GM12878 (cell line): ENCODE measurements around the gene PINK1. TPM values are rescaled to one million over a fixed set of nuclear protein-coding genes. Genes with fewer than 3 reads are reported as not detected.

Source experiments
- ATF3 ChIP-seq: IDR thresholded peaks from 2 replicates; pipeline ENCODE4 v1.6.1; 2011; ENCODE audit warnings: low read depth, mild to moderate bottlenecking, low read length, moderate library complexity, borderline replicate concordance; ENCODE audit errors: extremely low read depth
- CBX3 ChIP-seq: fragments of 200-600 bp; sonication (generic); IDR thresholded peaks from 2 replicates; pipeline ENCODE4 v1.6.1; 2016; ENCODE audit warnings: low read depth, borderline replicate concordance
- CTCF ChIP-seq, 3 experiments: IDR thresholded peaks in 2 of 3; conservative IDR thresholded peaks in 1 of 3; 2 replicates each; pipeline ENCODE4 v1.5.1; 2011; ENCODE audit warnings: low read depth in 3 of 3, low read length in 3 of 3, mild to moderate bottlenecking in 3 of 3, control low read depth in 2 of 3, moderate library complexity in 2 of 3, inconsistent platforms in 1 of 3, mixed read lengths in 1 of 3; ENCODE audit not compliant: control insufficient read depth in 2 of 3, insufficient read depth in 1 of 3; ENCODE audit errors: extremely low read depth in 1 of 3
- ELK1 ChIP-seq: IDR thresholded peaks from 2 replicates; pipeline ENCODE4 v1.6.1; 2012; ENCODE audit warnings: low read depth, low read length, improper control_type of control experiment
- ETV6 ChIP-seq, 2 experiments: fragments of 450-650 bp in 1 of 2; IDR thresholded peaks in 1 of 2; conservative IDR thresholded peaks in 1 of 2; 2 replicates each; pipeline ENCODE4 v1.6.1; 2014; ENCODE audit warnings: antibody characterized with exemption in 1 of 2, borderline replicate concordance in 1 of 2, low read depth in 1 of 2, mild to moderate bottlenecking in 1 of 2, moderate library complexity in 1 of 2
- HDGF ChIP-seq: fragments of 450-650 bp; IDR thresholded peaks from 2 replicates; pipeline ENCODE4 v1.6.1; 2016; ENCODE audit warnings: antibody characterized with exemption
- IRF3 ChIP-seq: fragments of 450-650 bp; IDR thresholded peaks from 2 replicates; pipeline ENCODE4 v1.6.1; 2014; ENCODE audit warnings: mild to moderate bottlenecking
- JUND ChIP-seq: IDR thresholded peaks from 2 replicates; pipeline ENCODE4 v1.6.1; 2012; ENCODE audit warnings: low read depth, mild to moderate bottlenecking, low read length, improper control_type of control experiment, moderate library complexity
- MLLT1 ChIP-seq: fragments of 450-650 bp; IDR thresholded peaks from 2 replicates; pipeline ENCODE4 v1.6.1; 2016; ENCODE audit warnings: mild to moderate bottlenecking
- MTA3 ChIP-seq: IDR thresholded peaks from 2 replicates; pipeline ENCODE4 v1.6.1; 2012; ENCODE audit warnings: low read length, inconsistent platforms, borderline replicate concordance
- PKNOX1 ChIP-seq: fragments of 450-650 bp; IDR thresholded peaks from 2 replicates; pipeline ENCODE4 v1.6.1; 2016; ENCODE audit warnings: mild to moderate bottlenecking
- POLR2AphosphoS5 ChIP-seq: IDR thresholded peaks from 2 replicates; pipeline ENCODE4 v1.6.1; 2011; ENCODE audit warnings: mild to moderate bottlenecking, low read length, inconsistent platforms
- RAD21 ChIP-seq: IDR thresholded peaks from 2 replicates; pipeline ENCODE4 v1.6.1; 2011; ENCODE audit warnings: mild to moderate bottlenecking, low read depth, low read length, moderate library complexity; ENCODE audit not compliant: insufficient read depth
- SIN3A ChIP-seq: IDR thresholded peaks from 2 replicates; pipeline ENCODE4 v1.6.1; 2012; ENCODE audit warnings: low read depth, low read length, improper control_type of control experiment
- SPI1 ChIP-seq: IDR thresholded peaks from 2 replicates; pipeline ENCODE4 v1.6.1; 2011; ENCODE audit warnings: low read depth, mild to moderate bottlenecking, low read length, moderate library complexity, borderline replicate concordance; ENCODE audit not compliant: insufficient read depth
- SREBF2 ChIP-seq: IDR thresholded peaks from 2 replicates; pipeline ENCODE4 v1.6.1; 2012; ENCODE audit warnings: mild to moderate bottlenecking, low read length
- TARDBP ChIP-seq: IDR thresholded peaks from 2 replicates; pipeline ENCODE4 v1.6.1; 2016; ENCODE audit warnings: borderline replicate concordance
- USF2 ChIP-seq: IDR thresholded peaks from 2 replicates; pipeline ENCODE4 v1.6.1; 2011; ENCODE audit warnings: low read depth, low read length, improper control_type of control experiment, borderline replicate concordance
- ZNF207 ChIP-seq: fragments of 450-650 bp; IDR thresholded peaks from 2 replicates; pipeline ENCODE4 v1.6.1; 2014; ENCODE audit warnings: antibody characterized with exemption, mild to moderate bottlenecking, borderline replicate concordance
- polyA plus RNA-seq, 11 experiments: library from polyadenylated mRNA; depleted of rRNA in 4 of 11; unstranded in 6 of 11; stranded (reverse) in 5 of 11; fragments of >200 nt; fragmentation: Nextera tagmentation in 4 of 11; fragmentation: Illumina TruSeq in 1 of 11; extraction: Ambion mirVana in 4 of 11; extraction: Trizol in 1 of 11; gene quantifications; 1 replicate in 1 of 11; 2 replicates in 10 of 11; pipeline versions ENCODE4 v1.2.1 to v1.2.3, GENCODE V29; 2011 to 2016; ENCODE audit warnings: inconsistent platforms in 2 of 11, missing spikeins in 2 of 11, low read depth in 1 of 11
- total RNA-seq, 4 experiments: library from RNA; depleted of rRNA in 3 of 4; stranded (reverse); fragments of >200 nt in 3 of 4; fragmentation: Illumina TruSeq in 1 of 4; extraction: Trizol in 1 of 4; gene quantifications; 2 replicates each; pipeline versions ENCODE4 v1.2.1 to v1.2.3, GENCODE V29; 2013 to 2021

PINK1 gene
- total and polyA plus RNA-seq, 10 of the 15 experiments (the other 5 are each of a cell fraction or from before 2014, with no cell fraction given), result 0.42 to 4.4 (median 1.9) TPM; not detected in 1

GRCh38 chr1:20696397-20697333, 63.4 kb downstream of the PINK1 start (continued):
- TF ChIP-seq USF2, result peak; percentile 65
- TF ChIP-seq SREBF2, result no peak
- TF ChIP-seq JUND, result no peak
- TF ChIP-seq ZNF207, result no peak; the same call in 1 of the 2 replicates
- no peak for TF ChIP-seq MTA3
- 0 out of 2 replicates have a peak, but pooled peaks have one; percentile 64 for TF ChIP-seq HDGF
- TF ChIP-seq ETV6 (conservative IDR thresholded peaks at IDR 0.05 in 1 of 2, IDR thresholded peaks at IDR 0.05 in 1 of 2; ENCODE audit: borderline replicate concordance in 1 of 2, low read depth in 1 of 2), result no peak
- TF ChIP-seq SPI1, result no peak
- no peak for TF ChIP-seq POLR2AphosphoS5
- no peak for TF ChIP-seq SIN3A
- TF ChIP-seq RAD21, result peak; percentile 81
- TF ChIP-seq TARDBP, result no peak
- TF ChIP-seq MLLT1, result no peak
- no peak for TF ChIP-seq IRF3
- no peak for TF ChIP-seq ELK1
- 0 out of 2 replicates have a peak, but pooled peaks have one; percentile 5 for TF ChIP-seq ATF3
- 0 out of 2 replicates have a peak, but pooled peaks have one; percentile 29 for TF ChIP-seq PKNOX1
- peak; percentile 73 to 97 (median 89) for TF ChIP-seq CTCF (IDR thresholded peaks at IDR 0.05 in 2 of 3, conservative IDR thresholded peaks at IDR 0.05 in 1 of 3; ENCODE audit: control insufficient read depth in 2 of 3, extremely low read depth in 1 of 3, insufficient read depth in 1 of 3, low read depth in 3 of 3, low read length in 3 of 3)
- no peak for TF ChIP-seq CBX3
